H7 (cell line): ENCODE results near the gene PRKG1. TPM values are rescaled to one million over a fixed set of nuclear protein-coding genes. Genes with fewer than 3 reads are reported as not detected.

ENCODE experiments used
- DNase-seq: peaks from one replicate; pipeline ENCODE4 v3.0.0; 2012
- H3K27me3 ChIP-seq: 2 replicates; pipeline ENCODE4 v1.6.0; 2011; ENCODE audit warnings: mild to moderate bottlenecking, low read length; ENCODE audit not compliant: control insufficient read depth, insufficient read depth
- H3K36me3 ChIP-seq: replicated peaks from 2 replicates; pipeline ENCODE4 v1.5.1; 2011; ENCODE audit warnings: low read length; ENCODE audit not compliant: control insufficient read depth, insufficient read depth
- H3K4me3 ChIP-seq: 2 replicates; pipeline ENCODE4 v1.5.1; 2011; ENCODE audit warnings: low read depth, mild to moderate bottlenecking, control low read depth, low read length, moderate library complexity; ENCODE audit not compliant: insufficient read depth
- total RNA-seq: library from RNA; depleted of rRNA; stranded (reverse); fragments of >200 nt; shearing (Covaris generic); gene quantifications from 2 replicates; pipeline ENCODE4 v1.2.3, GENCODE V29; 2014

PRKG1 gene
- total RNA-seq, 1 experiment from 2014 or later: 7.3 TPM

DNA sequence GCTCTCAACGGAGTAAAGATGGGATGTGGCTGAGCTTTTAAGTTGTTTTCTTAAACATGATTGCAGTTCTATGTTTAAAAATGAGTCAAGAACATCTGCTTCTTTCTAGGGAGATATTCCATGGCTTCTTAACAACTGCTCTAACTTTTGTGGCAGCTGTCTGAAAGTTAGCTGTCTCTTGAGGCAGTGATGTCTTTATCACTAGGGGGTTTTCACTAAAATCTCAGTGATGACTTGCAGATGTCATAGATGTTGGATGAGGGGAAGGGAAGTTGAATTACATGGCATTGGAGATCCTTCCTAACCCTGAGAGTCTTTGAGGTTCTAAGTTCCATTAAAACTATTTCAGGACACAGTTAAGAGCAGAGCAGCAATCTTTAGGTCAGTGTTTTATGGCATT is 43.5 kb downstream of the PRKG1 start:
- H3K27me3 ChIP-seq: no peaks in the 10 kb centered on the region
- no peak overlapping the region for H3K4me3 ChIP-seq
- no peak for DNase-seq
- H3K36me3 ChIP-seq: no peaks in the 10 kb centered on the region

DNA sequence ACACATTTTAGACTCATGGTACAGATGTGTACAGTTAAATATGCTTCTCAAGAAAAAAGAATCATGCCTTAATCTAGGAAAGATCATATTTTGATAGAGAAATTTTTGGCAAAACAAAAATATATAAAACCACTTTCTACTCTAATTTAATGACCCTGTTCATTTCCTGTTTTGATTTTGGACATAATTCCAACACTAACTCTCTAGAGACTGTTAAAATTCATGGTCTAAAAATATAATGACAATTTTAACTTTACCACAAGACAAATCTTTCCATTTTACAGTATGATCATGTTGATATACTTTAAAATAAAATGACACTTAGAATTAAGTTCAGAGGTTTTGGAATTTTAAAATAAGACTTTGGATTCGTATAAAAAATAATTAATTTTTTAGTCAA is 45.2 kb downstream of the PRKG1 start:
- Histone ChIP-seq H3K4me3 (no peak overlapping the region), H3K27me3 (no peaks in the 10 kb centered on the region), H3K36me3 (no peaks in the 10 kb centered on the region)
- DNase-seq: no peak

DNA sequence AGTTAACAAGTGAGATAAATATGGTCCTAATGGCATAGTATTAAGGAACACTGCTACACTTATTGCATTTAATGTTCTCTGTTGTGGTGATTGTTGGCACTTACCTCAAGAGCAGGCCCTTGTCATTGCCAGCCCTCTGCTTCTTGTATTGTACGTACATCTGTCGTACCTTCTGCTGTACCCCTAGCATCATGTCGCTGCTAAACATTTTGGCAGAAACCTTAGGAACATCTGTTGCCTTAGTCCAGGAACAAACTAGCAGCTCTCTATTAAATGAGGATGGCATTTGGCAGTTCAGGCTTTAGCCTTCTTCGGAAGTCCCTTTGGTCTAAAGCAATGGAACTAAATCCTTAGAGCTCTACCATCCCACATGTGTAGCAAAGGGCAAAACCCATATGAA is 47.6 kb downstream of the PRKG1 start:
- Histone ChIP-seq H3K36me3 (no peaks in the 10 kb centered on the region), H3K4me3 (no peak overlapping the region), H3K27me3 (no peaks in the 10 kb centered on the region)
- no peak for DNase-seq

DNA sequence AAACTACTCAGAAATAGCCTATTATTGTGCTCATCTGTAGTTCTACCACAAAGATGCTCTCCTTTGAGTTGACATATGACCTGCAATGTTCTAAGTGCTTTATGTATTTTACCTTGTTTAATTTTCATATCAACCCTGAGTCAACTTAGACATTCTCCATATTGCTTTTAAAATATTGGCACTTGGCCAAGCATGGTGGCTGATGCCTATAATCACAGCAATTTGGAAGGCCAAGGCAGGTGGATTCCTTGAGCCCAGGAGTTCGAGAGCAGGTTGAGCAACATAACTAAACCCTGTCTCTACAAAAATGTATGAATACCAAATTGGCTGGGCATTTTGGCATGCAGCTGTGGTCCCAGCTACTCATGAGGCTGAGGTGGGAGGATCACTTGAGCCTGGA is 50.6 kb downstream of the PRKG1 start:
- Histone ChIP-seq H3K27me3 (no peaks in the 10 kb centered on the region), H3K4me3 (no peak overlapping the region)
- no peak for DNase-seq

DNA sequence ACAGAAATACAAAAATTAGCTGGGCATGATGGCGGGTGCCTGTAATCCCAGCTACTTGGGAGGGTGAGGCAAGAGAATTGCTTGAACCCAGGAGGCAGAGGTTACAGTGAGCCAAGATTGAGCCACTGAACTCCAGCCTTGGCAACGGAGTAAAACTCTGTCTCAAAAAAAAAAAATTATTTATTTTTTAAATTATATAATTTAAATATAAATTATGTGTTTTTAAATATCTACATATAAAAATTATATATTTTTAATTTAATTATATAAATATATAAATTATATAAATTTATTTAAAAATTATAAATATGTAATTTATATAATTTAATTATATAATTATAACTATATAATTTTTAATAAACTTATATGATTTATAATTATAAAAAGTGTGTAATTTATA is 51.2 kb downstream of the PRKG1 start:
- Histone ChIP-seq H3K27me3 (no peaks in the 10 kb centered on the region), H3K36me3 (no peaks in the 10 kb centered on the region), H3K4me3 (no peak overlapping the region)
- DNase-seq: no peak

More for the DNA sequence above, 50.6 kb downstream of the PRKG1 start:
- H3K36me3 ChIP-seq: no peaks in the 10 kb centered on the region

DNA sequence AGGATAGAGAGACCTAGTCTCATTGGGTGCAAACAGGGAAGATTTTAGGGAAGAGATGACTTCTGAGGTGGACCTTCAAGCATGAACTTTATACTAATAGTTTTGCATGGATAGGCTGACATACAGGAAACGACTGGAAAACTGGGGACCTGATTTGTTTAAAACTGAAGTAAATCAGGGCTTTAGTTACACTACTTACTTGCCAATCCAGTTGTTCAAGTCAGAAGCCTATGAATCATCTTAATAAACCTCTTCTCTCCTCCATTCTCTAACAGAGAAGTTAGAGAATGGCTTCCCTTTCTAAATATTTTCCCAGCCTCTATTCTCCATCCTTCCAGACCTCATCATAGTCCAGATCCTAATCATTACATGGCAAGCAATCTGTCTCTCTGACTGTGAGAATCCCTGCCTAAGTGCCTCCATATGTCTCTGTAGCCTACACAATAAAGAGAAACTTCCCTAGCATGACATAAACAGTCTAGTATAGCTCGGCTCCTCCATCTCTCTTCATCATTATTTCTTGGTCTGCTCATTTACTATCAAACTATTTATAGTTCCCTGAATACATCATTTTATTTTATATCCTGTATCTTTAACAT is 55.8 kb downstream of the PRKG1 start:
- Histone ChIP-seq H3K27me3 (no peaks in the 10 kb centered on the region), H3K4me3 (no peak overlapping the region), H3K36me3 (no peaks in the 10 kb centered on the region)
- no peak for DNase-seq

DNA sequence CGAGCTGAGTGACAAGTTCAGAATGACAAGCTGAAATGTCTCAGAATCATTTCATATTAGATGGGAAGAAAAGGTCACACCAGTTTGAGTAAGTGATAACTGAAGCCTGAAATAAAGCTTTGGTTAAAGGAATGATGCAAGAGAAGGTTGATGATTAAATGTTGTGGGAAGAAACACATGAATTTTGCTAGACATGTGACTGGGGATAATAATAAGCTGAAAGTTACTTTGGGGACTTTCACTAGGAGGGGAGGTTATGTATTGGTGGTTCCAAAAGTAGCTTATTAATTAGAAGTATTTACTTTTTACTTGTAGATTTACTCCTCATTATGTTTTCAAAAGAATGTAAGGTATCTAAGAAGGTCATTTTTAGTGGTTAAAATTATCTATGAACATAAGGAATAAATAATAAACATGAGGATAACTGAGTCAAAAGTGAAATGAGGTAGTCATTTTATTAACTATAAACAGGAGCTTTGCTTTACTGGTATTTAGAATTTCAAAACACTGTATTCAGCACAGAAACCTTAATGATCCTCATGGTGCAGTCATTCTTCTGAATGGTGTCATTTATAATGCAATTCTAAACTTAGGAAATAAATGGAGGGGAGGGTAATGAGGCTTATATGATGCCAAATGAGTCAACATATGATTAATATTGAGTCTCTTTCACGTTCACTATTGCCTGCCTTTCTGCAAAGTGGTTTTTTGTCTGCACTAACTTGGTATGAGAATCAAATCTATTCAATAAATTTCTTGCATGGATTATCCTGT is 63.7 kb downstream of the PRKG1 start:
- no peaks in the 10 kb centered on the region for H3K27me3 ChIP-seq
- H3K36me3 ChIP-seq: no peaks in the 10 kb centered on the region
- DNase-seq: no peak
- no peak overlapping the region for H3K4me3 ChIP-seq

DNA sequence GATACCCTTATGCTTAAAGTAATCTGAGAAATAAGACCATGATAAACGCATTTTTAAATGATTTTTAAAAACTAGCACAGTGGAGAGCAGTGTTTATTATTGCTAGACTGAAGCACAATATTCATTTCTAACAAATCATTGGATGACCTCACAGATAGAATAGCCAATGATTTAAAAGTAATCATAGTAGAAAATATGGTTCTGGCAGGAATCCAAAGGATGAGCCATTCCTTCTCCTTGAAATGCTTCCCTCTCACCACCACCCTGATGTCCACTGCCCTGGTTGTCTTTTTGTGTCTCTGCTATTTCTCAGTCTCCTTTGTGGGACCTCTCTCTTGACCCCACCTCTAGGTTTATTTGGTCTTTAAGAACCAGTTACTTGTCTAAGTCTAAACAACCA is 64.9 kb downstream of the PRKG1 start:
- no peak overlapping the region for H3K4me3 ChIP-seq
- DNase-seq: no peak
- H3K27me3 ChIP-seq: no peaks in the 10 kb centered on the region
- H3K36me3 ChIP-seq: no peaks in the 10 kb centered on the region

DNA sequence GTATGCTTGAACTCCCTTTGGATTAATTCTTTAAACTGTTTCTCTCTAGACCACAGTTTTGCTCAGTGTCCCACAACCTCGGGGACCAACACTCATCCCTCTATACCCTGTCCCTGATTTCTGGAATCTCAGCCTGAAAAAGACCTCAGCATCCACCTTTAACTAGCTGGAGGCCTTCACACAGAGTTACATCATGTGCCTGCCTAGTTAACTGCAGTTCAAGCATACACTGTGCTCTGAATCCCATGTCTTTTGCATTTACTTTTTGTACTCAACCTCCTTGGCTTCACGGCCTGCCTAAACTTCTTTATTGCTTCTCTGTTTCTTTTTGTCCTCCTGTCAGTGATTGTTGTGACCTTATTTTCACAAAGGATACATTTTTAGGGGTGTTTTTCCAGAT is 66.7 kb downstream of the PRKG1 start:
- H3K36me3 ChIP-seq: no peaks in the 10 kb centered on the region
- H3K27me3 ChIP-seq: no peaks in the 10 kb centered on the region
- no peak for DNase-seq
- no peak overlapping the region for H3K4me3 ChIP-seq

DNA sequence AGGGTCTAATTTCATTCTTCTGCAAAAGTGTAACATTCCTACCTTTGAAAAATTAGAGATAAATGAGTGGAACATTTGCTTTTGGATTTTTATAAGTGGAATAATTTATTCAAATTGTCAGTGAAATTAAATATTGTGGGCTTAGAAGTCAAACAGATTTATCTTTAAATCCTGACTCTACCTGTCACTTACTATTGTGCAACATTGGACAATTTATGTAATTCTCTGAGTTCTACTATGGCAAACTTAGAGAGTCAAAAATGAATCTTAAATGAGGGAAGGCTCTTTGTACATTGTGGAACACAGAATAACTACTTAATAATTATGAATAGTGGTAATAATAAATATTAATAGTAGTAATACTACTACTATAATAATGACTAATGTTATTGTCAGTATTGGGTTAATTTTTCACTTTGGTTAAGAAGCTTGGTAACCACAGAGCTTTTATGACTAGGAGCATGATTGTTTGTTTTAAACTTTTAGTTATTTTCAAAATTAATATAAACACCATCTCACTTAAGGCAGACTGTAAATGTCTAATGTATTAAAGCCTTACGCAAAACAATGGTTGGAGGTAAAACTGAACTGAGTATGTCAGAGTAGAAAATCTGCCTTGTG is 70.0 kb downstream of the PRKG1 start:
- no peaks in the 10 kb centered on the region for H3K36me3 ChIP-seq
- no peaks in the 10 kb centered on the region for H3K27me3 ChIP-seq
- no peak overlapping the region for H3K4me3 ChIP-seq
- DNase-seq: no peak

DNA sequence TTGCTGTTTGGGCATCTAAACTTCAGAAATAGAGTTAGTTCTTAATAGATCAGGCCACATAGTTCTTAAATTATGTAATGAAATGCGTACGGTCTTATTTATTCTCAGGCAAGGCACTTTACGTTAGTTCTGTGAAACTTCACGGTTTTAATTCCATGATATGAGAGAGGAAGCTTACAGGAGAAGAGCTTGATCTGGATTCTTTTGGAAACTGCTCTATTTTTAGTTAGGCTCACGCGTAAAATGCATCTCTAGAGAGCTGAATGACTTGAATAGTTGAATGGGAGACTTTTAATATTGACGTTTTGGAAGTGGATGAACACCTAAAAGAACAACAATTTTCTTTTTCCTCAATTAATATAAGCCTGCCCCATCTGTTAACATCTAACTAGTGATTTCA is 71.1 kb downstream of the PRKG1 start:
- Histone ChIP-seq H3K4me3 (no peak overlapping the region), H3K27me3 (no peaks in the 10 kb centered on the region), H3K36me3 (no peaks in the 10 kb centered on the region)
- no peak for DNase-seq

DNA sequence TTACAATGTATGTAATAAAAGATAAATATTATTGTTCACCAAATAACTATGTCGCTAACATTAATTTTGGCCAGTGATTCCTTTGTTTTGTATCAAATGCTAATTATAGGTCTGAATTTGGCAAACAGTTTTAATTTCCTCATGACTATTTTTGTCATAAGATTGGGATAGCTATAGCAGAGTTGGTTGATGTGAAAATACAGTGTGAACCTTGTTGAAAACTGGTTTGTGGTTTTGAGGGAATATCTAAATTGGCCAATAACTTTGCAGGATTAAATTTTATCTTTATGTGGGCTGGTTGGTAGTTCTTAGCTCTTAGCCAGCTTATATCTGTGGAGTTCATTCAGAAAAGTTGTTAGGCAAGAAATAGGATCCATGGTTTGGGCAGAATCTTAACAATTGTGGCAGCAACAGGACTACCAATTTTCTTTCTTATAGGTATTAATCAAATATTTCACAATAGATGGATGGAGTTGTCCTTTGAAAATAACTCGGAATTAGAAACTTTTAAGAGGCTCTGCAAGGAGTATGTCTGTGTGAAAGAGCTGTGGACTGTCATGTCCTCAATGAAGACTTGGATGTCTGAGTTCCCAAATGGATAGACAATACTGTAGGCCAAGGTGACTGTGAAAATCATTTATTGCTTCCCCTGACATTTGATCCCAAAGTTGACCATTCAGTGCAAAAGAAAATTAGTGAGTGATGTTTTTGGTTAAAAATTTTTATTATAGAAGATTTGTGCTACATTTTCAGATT is 73.5 kb downstream of the PRKG1 start:
- H3K27me3 ChIP-seq: no peaks in the 10 kb centered on the region
- H3K36me3 ChIP-seq: no peaks in the 10 kb centered on the region
- DNase-seq: no peak
- no peak overlapping the region for H3K4me3 ChIP-seq

DNA sequence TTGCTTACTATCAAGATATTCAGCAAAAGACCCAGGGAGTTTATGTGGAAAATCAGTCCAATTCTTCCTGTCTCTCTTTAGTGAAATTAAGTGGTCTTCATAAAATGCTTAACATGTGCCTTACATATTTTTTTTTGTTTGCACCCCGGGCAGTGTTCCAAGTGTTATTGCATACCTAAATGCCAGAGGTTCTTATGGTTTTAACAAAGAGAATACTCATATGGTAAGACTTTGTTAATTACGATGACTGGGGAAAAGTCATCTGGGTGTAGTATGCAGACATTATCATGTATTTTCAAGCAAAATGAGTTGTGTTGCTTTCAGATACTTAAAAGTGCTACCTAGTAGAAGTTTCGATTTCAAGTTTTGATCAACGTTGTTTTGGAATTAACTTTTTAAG is 82.6 kb downstream of the PRKG1 start:
- Histone ChIP-seq H3K27me3 (no peaks in the 10 kb centered on the region), H3K36me3 (no peaks in the 10 kb centered on the region), H3K4me3 (no peak overlapping the region)
- no peak for DNase-seq

DNA sequence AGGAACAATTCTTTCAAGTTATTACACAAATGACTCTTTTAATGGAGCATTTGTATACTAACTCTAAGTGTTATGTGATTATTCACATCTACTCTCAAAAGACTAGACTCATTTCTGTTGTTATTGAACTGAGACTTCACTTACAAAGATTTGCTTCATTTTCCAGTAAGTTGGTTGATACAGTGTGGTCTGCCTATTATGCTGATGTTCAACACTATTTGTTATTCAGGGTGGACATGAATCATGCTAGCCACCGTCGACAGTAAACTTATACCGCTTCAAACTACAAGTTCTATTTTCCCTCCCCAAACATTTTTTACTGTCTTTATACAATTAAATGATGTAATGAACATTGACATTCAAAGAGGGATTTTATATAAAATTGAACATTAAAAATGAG is 84.5 kb downstream of the PRKG1 start:
- Histone ChIP-seq H3K4me3 (no peak overlapping the region), H3K27me3 (no peaks in the 10 kb centered on the region), H3K36me3 (no peaks in the 10 kb centered on the region)
- no peak for DNase-seq

DNA sequence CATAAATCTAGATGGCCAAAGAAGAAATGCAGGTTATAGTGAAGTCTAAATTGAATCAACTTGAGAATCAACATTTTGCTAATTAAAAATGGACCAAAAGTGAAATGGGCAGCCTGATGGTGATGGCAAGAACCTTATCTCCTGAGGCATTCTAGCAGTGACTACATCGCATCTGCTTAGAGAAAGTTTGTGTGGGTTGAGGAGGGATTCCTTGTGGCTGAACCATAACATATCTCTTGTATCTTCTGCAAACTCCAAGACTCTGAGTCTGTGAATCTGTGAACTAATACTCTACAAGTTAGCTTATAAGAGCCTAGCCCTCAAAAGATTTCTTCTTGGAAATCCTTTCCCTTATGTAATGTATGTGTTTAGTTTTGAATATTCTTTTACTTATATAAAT is 85.6 kb downstream of the PRKG1 start:
- DNase-seq: no peak
- no peaks in the 10 kb centered on the region for H3K36me3 ChIP-seq
- no peak overlapping the region for H3K4me3 ChIP-seq

More for the DNA sequence above, 85.6 kb downstream of the PRKG1 start:
- no peaks in the 10 kb centered on the region for H3K27me3 ChIP-seq
